SK-N-SH treated with all-trans-retinoic acid at 6 μM for 48 hours (cell line): ENCODE results near the gene RGS13.

Experiments
- ATAC-seq: fragments of 200-7000 bp; cut with Tn5 transposase; 3 replicates; pipeline ENCODE4 v1.9.1; 2020; ENCODE audit warnings: mild to moderate bottlenecking, moderate library complexity
- ARNTL ChIP-seq: fragments of 450-650 bp; formaldehyde crosslinking; IDR thresholded peaks from 2 replicates; pipeline ENCODE4 v1.5.0; 2020; ENCODE audit warnings: low read depth, mild to moderate bottlenecking, moderate library complexity, borderline replicate concordance
- BACH2 ChIP-seq: fragments of 250-450 bp; sonication (Bioruptor Pico); IDR thresholded peaks from 2 replicates; pipeline ENCODE4 v1.9.0; 2021; ENCODE audit warnings: mild to moderate bottlenecking, borderline replicate concordance
- CREB5 ChIP-seq: fragments of 250-450 bp; sonication (Bioruptor Pico); IDR thresholded peaks from 2 replicates; pipeline ENCODE4 v1.5.1; 2020; ENCODE audit warnings: low read depth, mild to moderate bottlenecking, moderate library complexity
- CSDC2 ChIP-seq: fragments of 250-450 bp; sonication (Bioruptor Pico); IDR thresholded peaks from 2 replicates; pipeline ENCODE4 v1.5.0; 2020; ENCODE audit warnings: mild to moderate bottlenecking, moderate library complexity
- CSRNP3 ChIP-seq: fragments of 250-450 bp; sonication (Bioruptor Pico); IDR thresholded peaks from 2 replicates; pipeline ENCODE4 v1.5.1; 2021; ENCODE audit warnings: mild to moderate bottlenecking, moderate library complexity
- ESRRG ChIP-seq: fragments of 250-450 bp; sonication (Bioruptor Pico); IDR thresholded peaks from 2 replicates; pipeline ENCODE4 v1.6.1; 2021; ENCODE audit warnings: mild to moderate bottlenecking
- GLIS3 ChIP-seq: fragments of 250-450 bp; sonication (Bioruptor Pico); IDR thresholded peaks from 2 replicates; pipeline ENCODE4 v1.5.0; 2020; ENCODE audit warnings: mild to moderate bottlenecking, moderate library complexity
- ISL1 ChIP-seq: fragments of 250-450 bp; sonication (Bioruptor Pico); IDR thresholded peaks from 2 replicates; pipeline ENCODE4 v2.1.2; 2022; ENCODE audit warnings: mild to moderate bottlenecking, moderate library complexity
- OSR1 ChIP-seq: fragments of 250-450 bp; sonication (Bioruptor Pico); IDR thresholded peaks from 2 replicates; pipeline ENCODE4 v1.8.0; 2022; ENCODE audit warnings: moderate library complexity, mild to moderate bottlenecking, inconsistent platforms
- PATZ1 ChIP-seq: fragments of 250-450 bp; sonication (Bioruptor Pico); IDR thresholded peaks from 2 replicates; pipeline ENCODE4 v1.8.0; 2020; ENCODE audit warnings: mild to moderate bottlenecking, moderate library complexity, borderline replicate concordance
- POU6F1 ChIP-seq: fragments of 250-450 bp; sonication (Bioruptor Pico); IDR thresholded peaks from 2 replicates; pipeline ENCODE4 v1.8.0; 2021; ENCODE audit warnings: low read depth, mild to moderate bottlenecking, moderate library complexity, borderline replicate concordance
- PPARA ChIP-seq: fragments of 250-450 bp; sonication (Bioruptor Pico); IDR thresholded peaks from 2 replicates; pipeline ENCODE4 v1.5.0; 2020; ENCODE audit warnings: mild to moderate bottlenecking, borderline replicate concordance
- RARB ChIP-seq: fragments of 250-450 bp; sonication (Bioruptor Pico); IDR thresholded peaks from 2 replicates; pipeline ENCODE4 v1.8.0; 2021; ENCODE audit warnings: mild to moderate bottlenecking, moderate library complexity
- SNAI2 ChIP-seq: fragments of 250-450 bp; sonication (Bioruptor Pico); IDR thresholded peaks from 2 replicates; pipeline ENCODE4 v1.5.0; 2020; ENCODE audit warnings: mild to moderate bottlenecking, moderate library complexity
- TCF4 ChIP-seq: fragments of 250-450 bp; sonication (Bioruptor Pico); IDR thresholded peaks from 2 replicates; pipeline ENCODE4 v1.8.0; 2021; ENCODE audit warnings: mild to moderate bottlenecking, moderate library complexity, borderline replicate concordance
- TOX ChIP-seq: fragments of 250-450 bp; sonication (Bioruptor Pico); IDR thresholded peaks from 2 replicates; pipeline ENCODE4 v1.8.0; 2021; ENCODE audit warnings: mild to moderate bottlenecking, moderate library complexity, borderline replicate concordance
- TSHZ2 ChIP-seq: fragments of 250-450 bp; sonication (Bioruptor Pico); IDR thresholded peaks from 2 replicates; pipeline ENCODE4 v1.5.0; 2020; ENCODE audit warnings: mild to moderate bottlenecking, moderate library complexity
- ZC3H10 ChIP-seq: fragments of 250-450 bp; sonication (Bioruptor Pico); IDR thresholded peaks from 2 replicates; pipeline ENCODE4 v1.5.1; 2021; ENCODE audit warnings: mild to moderate bottlenecking, moderate library complexity
- ZFP3 ChIP-seq: fragments of 250-450 bp; sonication (Bioruptor Pico); IDR thresholded peaks from 2 replicates; pipeline ENCODE4 v1.5.0; 2020; ENCODE audit warnings: mild to moderate bottlenecking, moderate library complexity
- ZFP30 ChIP-seq: fragments of 450-650 bp; formaldehyde crosslinking; IDR thresholded peaks from 2 replicates; pipeline ENCODE4 v1.5.0; 2022; ENCODE audit warnings: mild to moderate bottlenecking, moderate library complexity
- ZNF565 ChIP-seq: fragments of 450-650 bp; formaldehyde crosslinking; conservative IDR thresholded peaks from 2 replicates; pipeline ENCODE4 v1.5.0; 2020; ENCODE audit warnings: low read depth, mild to moderate bottlenecking, moderate library complexity
- ZNF70 ChIP-seq: fragments of 450-650 bp; formaldehyde crosslinking; IDR thresholded peaks from 2 replicates; pipeline ENCODE4 v1.5.0; 2020; ENCODE audit warnings: mild to moderate bottlenecking, moderate library complexity
- ZNF8 ChIP-seq: fragments of 450-650 bp; formaldehyde crosslinking; IDR thresholded peaks from 2 replicates; pipeline ENCODE4 v1.5.0; 2020; ENCODE audit warnings: mild to moderate bottlenecking, moderate library complexity

RGS13 gene

GRCh38 chr1:192705510-192705909 lies 69.6 kb downstream of the RGS13 start:
- no peak for TF ChIP-seq TCF4 (CRISPR knock-in tag)
- TF ChIP-seq OSR1 (CRISPR knock-in tag) = no peak
- no peak for TF ChIP-seq PATZ1 (CRISPR knock-in tag)
- TF ChIP-seq SNAI2 = no peak
- no peak for TF ChIP-seq CREB5 (CRISPR knock-in tag)
- no peak for TF ChIP-seq ZNF565
- no peak for TF ChIP-seq GLIS3 (CRISPR knock-in tag)
- TF ChIP-seq ZNF70 = no peak
- no peak for TF ChIP-seq ARNTL
- no peak for TF ChIP-seq ZNF8 (CRISPR knock-in tag)
- no peak for TF ChIP-seq ZFP3 (CRISPR knock-in tag)
- TF ChIP-seq BACH2 = no peak
- TF ChIP-seq ISL1 (CRISPR knock-in tag) = no peak
- TF ChIP-seq ESRRG (CRISPR knock-in tag) = no peak
- TF ChIP-seq TSHZ2 (CRISPR knock-in tag) = no peak
- TF ChIP-seq TOX = no peak
- no peak for TF ChIP-seq ZC3H10 (CRISPR knock-in tag)
- no peak for TF ChIP-seq POU6F1 (CRISPR knock-in tag)
- TF ChIP-seq ZFP30 (CRISPR knock-in tag) = no peak
- no peak for TF ChIP-seq RARB
- ATAC-seq = no peak

GRCh38 chr1:192706936-192707335 lies 71.0 kb downstream of the RGS13 start:
- TF ChIP-seq CSRNP3 (CRISPR knock-in tag) (no peak), ARNTL (no peak), GLIS3 (CRISPR knock-in tag) (no peak), ZC3H10 (CRISPR knock-in tag) (no peak), ZNF8 (CRISPR knock-in tag) (no peak), ZFP3 (CRISPR knock-in tag) (no peak), ISL1 (CRISPR knock-in tag) (no peak), PPARA (CRISPR knock-in tag) (no peak), RARB (no peak), CSDC2 (CRISPR knock-in tag) (no peak), TOX (no peak), ZNF70 (no peak)
- no peak for ATAC-seq

GRCh38 chr1:192707978-192708547 lies 72.1 kb downstream of the RGS13 start:
- ATAC-seq = no peak
- TF ChIP-seq ZC3H10 (CRISPR knock-in tag) (no peak), ZNF565 (no peak), TSHZ2 (CRISPR knock-in tag) (no peak), ZNF70 (no peak), ZFP3 (CRISPR knock-in tag) (no peak), PPARA (CRISPR knock-in tag) (no peak), TCF4 (CRISPR knock-in tag) (no peak), RARB (no peak), GLIS3 (CRISPR knock-in tag) (no peak), CSRNP3 (CRISPR knock-in tag) (no peak)
